ENCODE results near the gene C3orf18.

DNA sequence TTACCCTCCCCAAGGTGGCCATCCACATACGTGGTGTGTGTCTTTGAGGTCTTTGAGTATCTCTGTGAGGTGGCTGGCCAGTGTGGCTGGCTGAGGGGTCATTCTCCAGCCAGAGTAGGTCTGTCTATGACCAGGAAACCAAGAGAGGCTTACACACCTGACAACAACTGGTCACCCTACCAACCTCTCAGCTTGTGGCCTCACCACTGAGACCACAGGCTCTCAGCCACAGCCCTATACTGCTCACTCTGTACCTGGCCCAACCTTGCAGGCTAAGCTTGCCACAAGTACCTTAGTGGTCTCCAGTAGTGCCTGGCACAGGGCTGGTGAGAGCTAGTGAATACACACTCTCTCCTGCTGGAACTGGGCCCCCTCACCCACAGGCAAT, 6.9 kb upstream of the C3orf18 start:
- TF ChIP-seq, protein P1, sequence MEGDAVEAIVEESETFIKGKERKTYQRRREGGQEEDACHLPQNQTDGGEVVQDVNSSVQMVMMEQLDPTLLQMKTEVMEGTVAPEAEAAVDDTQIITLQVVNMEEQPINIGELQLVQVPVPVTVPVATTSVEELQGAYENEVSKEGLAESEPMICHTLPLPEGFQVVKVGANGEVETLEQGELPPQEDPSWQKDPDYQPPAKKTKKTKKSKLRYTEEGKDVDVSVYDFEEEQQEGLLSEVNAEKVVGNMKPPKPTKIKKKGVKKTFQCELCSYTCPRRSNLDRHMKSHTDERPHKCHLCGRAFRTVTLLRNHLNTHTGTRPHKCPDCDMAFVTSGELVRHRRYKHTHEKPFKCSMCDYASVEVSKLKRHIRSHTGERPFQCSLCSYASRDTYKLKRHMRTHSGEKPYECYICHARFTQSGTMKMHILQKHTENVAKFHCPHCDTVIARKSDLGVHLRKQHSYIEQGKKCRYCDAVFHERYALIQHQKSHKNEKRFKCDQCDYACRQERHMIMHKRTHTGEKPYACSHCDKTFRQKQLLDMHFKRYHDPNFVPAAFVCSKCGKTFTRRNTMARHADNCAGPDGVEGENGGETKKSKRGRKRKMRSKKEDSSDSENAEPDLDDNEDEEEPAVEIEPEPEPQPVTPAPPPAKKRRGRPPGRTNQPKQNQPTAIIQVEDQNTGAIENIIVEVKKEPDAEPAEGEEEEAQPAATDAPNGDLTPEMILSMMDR (IDR thresholded peaks at IDR 0.05): no peak
- TF ChIP-seq POLR2AphosphoS5 (IDR thresholded peaks at IDR 0.05) (no peak), POLR2A (IDR thresholded peaks at IDR 0.05) (no peak)
